RWPE1 (cell line): ENCODE measurements around the gene GYG2.
"Not testable (repeated sequence)": the region's sequence is repeated elsewhere in the genome, so short reads cannot be mapped to it uniquely, and the experiment has no call there.

ENCODE experiments used
- CTCF ChIA-PET: fragments of 350-600 bp; sonication (Branson Sonifier 250); formaldehyde crosslinking; extraction: SDS; loops from one replicate; lab custom pipeline; 2021; lab: Yijun Ruan, JAX
- POLR2A ChIA-PET: fragments of 400-600 bp; formaldehyde crosslinking; extraction: SDS; loops from one replicate; lab custom pipeline; 2020; ENCODE audit warnings: antibody characterized with exemption; ENCODE audit not compliant: low non-redundant PET; lab: Yijun Ruan, JAX
- DNase-seq: peaks from one replicate; pipeline ENCODE4 v3.0.0; 2012; ENCODE audit warnings: low spot score
- H3K27ac ChIP-seq: fragments of 450-650 bp; 2 replicates; pipeline ENCODE4 v1.5.1; 2017
- CTCF ChIP-seq: fragments of 450-650 bp; conservative IDR thresholded peaks from 2 replicates; pipeline ENCODE4 v1.5.1; 2017; ENCODE audit warnings: low read depth, mild to moderate bottlenecking

The GYG2 gene

DNA sequence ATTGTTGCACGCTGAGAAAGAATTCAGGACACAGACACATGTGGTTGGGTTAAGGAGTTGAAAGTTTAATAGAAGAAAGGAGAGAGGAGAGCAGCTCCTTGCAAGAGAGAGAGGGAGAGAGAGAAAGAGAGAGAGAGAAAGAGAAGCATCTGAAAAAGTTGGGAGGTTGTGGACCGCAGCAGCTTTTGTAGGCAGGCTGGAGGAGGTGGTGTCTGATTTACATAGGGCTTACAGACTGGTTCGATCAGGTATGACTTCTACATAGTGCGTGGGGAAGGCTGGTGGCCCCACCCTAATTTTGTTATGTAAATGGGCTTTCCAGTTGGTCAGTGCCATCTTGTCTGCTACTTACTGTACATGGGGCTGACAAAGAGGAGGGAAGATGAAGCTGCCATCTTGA is 27.5 kb upstream of the GYG2 start:
- no peak overlapping the region for H3K27ac ChIP-seq
- TF ChIP-seq CTCF, result no peak
- DNase-seq, result no peak
- CTCF ChIA-PET, result no interaction called here
- POLR2A ChIA-PET, result no interaction called here

GRCh38 chrX:2802376-2803090 is 26.2 kb upstream of the GYG2 start:
- CTCF ChIA-PET, H3K27ac ChIP-seq, DNase-seq, POLR2A ChIA-PET: not testable (repeated sequence)

GRCh38 chrX:2803486-2803885 is 25.2 kb upstream of the GYG2 start:
- CTCF ChIA-PET, H3K27ac ChIP-seq, POLR2A ChIA-PET, DNase-seq: not testable (repeated sequence)

DNA sequence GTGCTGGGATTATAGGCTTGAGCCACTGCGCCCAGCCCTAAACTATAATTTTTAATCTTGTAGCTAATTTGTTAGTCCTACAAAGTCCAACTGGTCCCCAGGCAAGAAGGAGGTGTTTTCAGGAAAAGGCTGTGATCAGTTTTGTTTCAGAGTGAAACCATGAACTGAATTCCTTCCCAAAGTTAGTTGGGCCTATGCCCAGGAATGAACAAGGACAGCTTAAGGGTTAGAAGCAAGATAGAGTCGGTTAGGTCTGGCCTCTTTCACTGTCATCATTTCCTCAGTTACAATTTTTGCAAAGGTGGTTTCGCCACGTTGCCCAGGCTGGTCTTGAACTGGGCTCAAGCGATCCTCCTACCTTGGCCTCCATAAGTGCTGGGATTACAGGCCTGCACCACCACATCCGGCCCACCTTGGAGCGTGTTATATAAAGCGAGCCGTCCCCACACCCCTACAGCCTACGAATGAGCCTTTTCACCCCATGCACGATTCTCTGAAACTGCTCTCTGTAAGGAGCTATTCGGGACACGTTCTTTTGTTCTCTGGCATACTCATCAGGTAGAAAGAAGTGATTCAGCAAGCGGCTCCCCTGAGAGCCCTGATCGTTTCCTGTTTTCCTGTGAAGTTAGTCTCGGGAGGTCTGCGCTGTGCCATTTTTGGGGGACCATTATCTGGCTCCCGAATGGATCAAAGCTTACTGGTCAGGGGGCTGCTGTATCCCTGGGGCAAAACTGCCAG is 24.5 kb upstream of the GYG2 start:
- DNase-seq, POLR2A ChIA-PET, CTCF ChIA-PET, H3K27ac ChIP-seq: not testable (repeated sequence)

DNA sequence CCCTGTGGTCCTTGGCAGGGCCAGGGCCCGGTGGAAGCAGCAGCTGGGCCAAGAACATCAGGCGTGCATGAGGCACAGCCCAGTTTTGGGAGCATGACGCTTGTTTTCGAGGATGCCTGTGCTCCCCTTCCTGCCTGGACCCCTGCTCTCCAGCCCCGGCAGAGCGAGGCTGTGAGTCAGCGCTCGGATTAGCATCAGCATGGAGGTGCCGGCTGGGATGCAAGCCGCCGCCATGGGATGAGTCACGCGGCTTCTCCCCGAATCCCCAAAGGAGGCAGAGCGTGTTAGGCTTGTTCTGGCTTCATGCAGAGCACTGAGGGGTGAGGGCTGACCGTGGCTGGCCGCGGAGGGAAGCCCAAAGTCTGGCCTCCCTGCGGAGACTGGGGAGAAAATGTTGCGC is 23.9 kb upstream of the GYG2 start:
- CTCF ChIA-PET, H3K27ac ChIP-seq, POLR2A ChIA-PET: not testable (repeated sequence)

GRCh38 chrX:2811271-2811670 is 17.5 kb upstream of the GYG2 start:
- ChIA-PET CTCF (no interaction called here), POLR2A (no interaction called here)
- no peak overlapping the region for H3K27ac ChIP-seq
- no peak for DNase-seq
- TF ChIP-seq CTCF, result no peak

More for the DNA sequence above, 23.9 kb upstream of the GYG2 start:
- not testable (repeated sequence) for DNase-seq

DNA sequence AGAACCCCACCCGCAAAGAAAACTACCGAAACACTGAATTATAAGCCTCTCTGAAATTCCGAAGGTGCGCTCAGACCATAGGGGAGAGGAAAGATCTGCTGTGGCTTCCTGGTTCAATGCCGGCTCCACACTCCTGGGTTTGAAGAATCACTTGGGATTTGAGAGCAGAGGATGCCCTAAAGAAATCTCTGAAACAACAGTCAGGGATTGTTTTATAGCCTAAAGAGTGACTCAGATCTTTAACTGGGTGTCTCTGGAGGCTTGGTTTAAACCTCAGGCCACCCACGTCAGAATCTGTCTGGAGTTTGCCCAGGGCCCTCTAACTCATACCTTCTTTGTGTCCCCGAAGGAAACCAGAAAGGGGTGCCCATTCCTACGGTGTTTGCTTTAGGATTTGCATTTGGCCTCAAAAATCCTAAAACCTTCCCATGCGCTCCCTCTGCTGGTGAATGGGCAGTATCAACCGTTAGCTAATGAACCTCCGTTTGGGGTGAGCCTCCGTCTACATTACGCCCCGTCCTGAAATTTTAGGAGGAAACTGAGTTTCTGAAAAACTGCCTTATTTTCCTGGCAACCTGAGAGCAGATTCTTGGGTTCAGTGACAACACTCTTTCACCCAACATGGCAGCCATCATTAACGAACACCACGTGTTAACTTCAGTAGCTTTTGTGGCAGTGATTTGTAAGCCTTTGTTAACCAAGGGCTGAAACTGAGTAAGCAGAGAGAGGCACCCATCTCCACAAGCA is 16.4 kb upstream of the GYG2 start:
- H3K27ac ChIP-seq, DNase-seq, POLR2A ChIA-PET: not testable (repeated sequence)

GRCh38 chrX:2817036-2817435 is 11.7 kb upstream of the GYG2 start:
- CTCF ChIA-PET, result no interaction called here
- no peak for TF ChIP-seq CTCF

More for the DNA sequence above, 16.4 kb upstream of the GYG2 start:
- CTCF ChIA-PET, result not testable (repeated sequence)
- TF ChIP-seq CTCF, result peak; percentile 61

More at GRCh38 chrX:2817036-2817435, 11.7 kb upstream of the GYG2 start:
- no peak for DNase-seq
- no peak overlapping the region for H3K27ac ChIP-seq
- POLR2A ChIA-PET, result no interaction called here
